HG03442 (cell line): ENCODE measurements around the gene CSMD2.

Experiments
- ATAC-seq: cut with Tn5 transposase; IDR thresholded peaks from one replicate; pipeline ENCODE4 v1.9.1; 2021; ENCODE audit warnings: mild to moderate bottlenecking, moderate library complexity; ENCODE audit not compliant: unreplicated experiment

The CSMD2 gene

GRCh38 chr1:33866281-33866680 lies 298.7 kb downstream of the CSMD2 start:
- no peak for ATAC-seq

GRCh38 chr1:33864460-33865389 lies 300.3 kb downstream of the CSMD2 start:
- no peak for ATAC-seq

- no peak for ATAC-seq
Measured at GRCh38 chr1:33863779-33864178, 301.3 kb downstream of the CSMD2 start, which contains the start of gene HMGB4. Gene HMGB4 (plus strand): TSS chr1:33864079. CDS start chr1:33864192, 113 bp downstream.

DNA sequence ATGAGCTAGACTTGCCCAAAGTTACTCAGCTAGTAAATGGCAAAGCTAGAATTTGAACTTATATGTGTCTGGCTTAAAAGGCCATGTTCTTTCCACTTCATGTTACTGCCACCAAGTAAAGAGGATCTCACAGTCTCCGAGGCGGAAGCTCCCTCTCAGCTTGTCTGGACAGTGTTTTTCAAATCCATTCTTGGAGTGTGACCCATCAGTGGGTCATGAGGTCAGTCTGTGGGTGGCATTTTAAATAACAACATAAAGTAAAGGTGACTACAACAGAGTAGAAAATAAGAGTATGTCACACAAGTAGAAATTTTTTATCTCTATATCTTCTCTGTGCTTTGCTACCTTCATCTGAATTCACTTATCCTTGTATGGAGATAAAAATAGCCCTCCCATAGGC lies 304.4 kb downstream of the CSMD2 start:
- ATAC-seq, result no peak

DNA sequence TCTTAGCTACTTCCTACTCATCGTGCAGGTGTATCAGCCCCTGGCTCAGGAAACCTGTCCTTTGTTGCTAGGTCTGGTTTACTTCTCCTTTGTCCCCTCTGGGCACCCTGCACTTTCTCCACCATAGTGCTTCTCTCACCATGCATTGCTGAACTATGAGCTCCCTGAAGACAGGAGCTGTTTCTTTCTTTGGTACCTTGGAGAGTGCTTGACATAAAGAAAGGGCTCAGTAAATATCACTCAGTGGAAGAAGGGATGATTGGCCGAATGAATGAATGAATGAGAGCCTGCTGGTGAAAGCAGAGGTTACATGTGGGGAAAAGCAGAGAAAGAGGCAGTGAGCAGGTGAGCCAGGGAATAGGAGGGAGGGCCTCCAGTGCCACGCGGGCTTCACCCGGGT lies 310.9 kb downstream of the CSMD2 start:
- ATAC-seq, result no peak

- ATAC-seq, result no peak
Measured at GRCh38 chr1:33853431-33853830, 311.6 kb downstream of the CSMD2 start.

GRCh38 chr1:33852711-33853110 lies 312.3 kb downstream of the CSMD2 start:
- no peak for ATAC-seq

GRCh38 chr1:33850481-33850880 lies 314.5 kb downstream of the CSMD2 start:
- no peak for ATAC-seq

DNA sequence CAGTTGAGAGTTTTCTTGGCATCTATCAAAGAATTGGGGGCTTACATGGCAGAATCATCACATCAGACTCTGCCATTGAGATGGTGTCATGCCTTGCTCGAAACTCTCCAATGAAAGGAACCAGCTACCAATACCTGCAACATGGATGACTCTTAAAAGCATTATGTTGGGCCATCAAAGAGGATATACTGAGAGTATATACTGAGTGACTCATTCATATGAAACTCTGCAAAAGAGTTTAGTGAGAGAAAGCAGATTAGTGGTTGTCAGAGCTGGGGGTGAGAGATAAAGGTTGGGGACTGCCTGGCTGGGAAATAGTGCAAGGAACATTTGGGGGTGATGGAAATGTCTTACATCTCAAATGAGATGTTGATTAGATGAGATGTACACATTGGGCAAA lies 315.8 kb downstream of the CSMD2 start:
- ATAC-seq, result no peak

DNA sequence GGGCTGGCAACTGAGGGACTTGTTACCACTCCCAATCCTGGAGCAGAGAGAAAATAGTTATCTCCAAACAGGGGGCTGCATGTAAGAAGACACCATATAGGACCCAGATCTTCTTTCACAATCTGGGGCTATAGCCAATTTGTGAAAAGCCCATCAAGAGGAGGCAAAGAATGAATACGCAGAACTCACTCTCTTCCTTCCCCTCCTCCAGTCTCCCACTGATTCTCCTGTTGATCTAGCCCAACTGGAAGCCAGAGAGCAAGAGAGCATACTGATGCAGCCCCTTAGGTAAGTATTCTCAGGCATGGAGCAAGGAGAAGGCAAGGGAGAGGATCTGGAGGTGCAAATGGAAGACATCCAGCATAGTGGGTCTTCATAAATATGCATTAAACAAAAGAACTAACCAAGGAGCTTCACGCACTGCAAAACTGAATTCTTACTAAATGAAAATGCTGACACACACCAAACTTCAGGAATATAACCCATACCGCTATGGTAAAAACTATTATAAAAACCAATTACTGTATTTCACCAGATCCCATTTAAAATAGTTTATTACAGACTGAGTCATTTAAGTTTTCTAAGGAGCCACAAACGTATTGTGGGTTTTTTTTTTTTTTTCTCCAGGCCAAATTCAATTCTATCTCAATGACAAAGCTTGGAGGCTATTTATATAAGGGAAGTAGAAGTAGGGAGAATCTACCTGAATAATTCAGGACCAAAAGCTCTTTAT lies 316.7 kb downstream of the CSMD2 start:
- no peak for ATAC-seq

- ATAC-seq, result no peak
Measured at GRCh38 chr1:33846861-33847260, 318.2 kb downstream of the CSMD2 start.

DNA sequence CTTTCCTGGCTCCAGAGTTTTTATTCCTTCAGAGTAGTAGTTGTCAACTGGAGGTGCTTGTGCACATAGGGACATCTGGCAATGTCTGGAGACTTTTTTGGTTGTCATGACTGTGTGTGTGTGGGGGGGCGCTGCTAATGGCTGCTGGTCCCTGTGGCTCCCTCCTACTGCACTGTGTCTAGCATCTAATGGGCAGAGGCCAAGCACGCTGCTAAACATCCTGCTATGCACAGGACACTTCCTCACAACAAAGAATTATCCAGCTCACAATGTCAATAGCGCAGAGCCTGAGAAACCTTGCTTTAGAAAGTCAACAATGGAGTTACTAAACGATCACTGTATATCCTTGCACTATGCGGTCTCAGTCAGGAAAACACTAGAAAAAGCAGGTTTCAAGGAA lies 320.9 kb downstream of the CSMD2 start:
- ATAC-seq, result no peak

- ATAC-seq, result no peak
Measured at GRCh38 chr1:33842348-33842747, 322.7 kb downstream of the CSMD2 start.

GRCh38 chr1:33841494-33841893 lies 323.5 kb downstream of the CSMD2 start:
- ATAC-seq, result no peak

GRCh38 chr1:33837635-33838034 lies 327.4 kb downstream of the CSMD2 start:
- no peak for ATAC-seq

DNA sequence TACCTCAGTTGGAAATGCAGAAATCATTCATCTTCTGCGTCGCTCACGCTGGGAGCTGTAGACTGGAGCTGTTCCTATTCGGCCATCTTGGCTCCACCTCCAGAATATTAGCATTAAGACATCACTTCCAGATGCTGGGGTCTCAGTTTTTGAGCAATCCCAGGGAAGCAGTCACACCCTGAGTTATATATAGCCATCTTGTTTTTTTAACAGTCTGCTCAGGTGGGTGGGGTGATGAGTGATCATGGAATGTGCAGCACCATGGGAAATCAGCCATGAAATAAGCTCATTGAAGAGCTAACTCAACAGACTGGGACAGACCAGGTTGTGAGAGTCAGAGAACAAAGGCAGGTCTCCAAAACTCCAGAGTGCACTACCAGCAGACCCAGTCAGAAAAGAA lies 328.1 kb downstream of the CSMD2 start:
- ATAC-seq, result no peak

- ATAC-seq, result no peak
Measured at GRCh38 chr1:33828654-33829053, 336.4 kb downstream of the CSMD2 start.

DNA sequence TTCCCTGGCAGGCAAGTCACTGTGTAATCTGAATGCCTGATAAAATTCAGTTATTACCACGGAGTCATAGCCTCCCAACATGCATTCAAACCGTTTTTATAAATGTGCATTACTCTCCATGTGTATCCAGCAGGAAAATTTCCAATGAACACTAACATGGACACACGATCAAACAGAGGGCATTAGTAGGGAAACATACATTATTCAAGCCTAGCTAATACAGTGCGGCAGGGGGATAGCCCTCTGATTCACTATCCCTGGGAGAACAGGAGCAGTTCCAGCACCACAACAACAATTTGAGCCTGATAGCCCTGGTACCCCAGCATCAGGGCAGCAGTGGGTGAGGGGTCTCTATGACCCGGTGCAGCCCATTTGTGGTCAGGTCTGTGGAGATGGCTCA lies 337.0 kb downstream of the CSMD2 start:
- ATAC-seq, result no peak

GRCh38 chr1:33826711-33827110 lies 338.3 kb downstream of the CSMD2 start:
- ATAC-seq, result no peak

GRCh38 chr1:33826311-33826710 lies 338.7 kb downstream of the CSMD2 start:
- ATAC-seq, result no peak

DNA sequence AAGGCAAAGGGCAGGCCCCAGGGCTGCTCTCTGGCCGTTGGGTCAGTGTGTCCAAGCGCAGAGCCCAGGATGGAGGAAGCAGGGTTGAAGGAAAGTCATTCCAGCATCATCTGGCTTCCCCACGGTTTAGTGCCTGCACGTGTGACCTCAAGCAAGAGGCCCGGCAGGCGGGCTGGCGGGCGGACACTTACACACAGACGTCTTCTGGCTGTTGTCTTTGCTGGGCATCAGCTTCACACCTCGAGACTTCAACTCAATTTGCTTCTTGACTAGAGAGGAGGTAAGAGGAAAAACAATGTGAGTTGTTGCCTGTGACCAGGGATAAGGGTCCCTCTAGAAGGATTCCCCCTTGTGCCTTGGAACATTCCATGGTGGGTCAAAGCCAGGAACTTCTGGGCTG lies 339.5 kb downstream of the CSMD2 start:
- no peak for ATAC-seq

- ATAC-seq, result no peak
Measured at GRCh38 chr1:33824971-33825370, 340.1 kb downstream of the CSMD2 start.
